Measurements from ENCODE around the gene MLXIP. TPM values are rescaled to one million over a fixed set of nuclear protein-coding genes. Genes with fewer than 3 reads are reported as not detected.

Gene MLXIP
- total RNA-seq, 4 donors from 2014 or later: 9.6 to 20.0 (median 11.4) TPM

DNA sequence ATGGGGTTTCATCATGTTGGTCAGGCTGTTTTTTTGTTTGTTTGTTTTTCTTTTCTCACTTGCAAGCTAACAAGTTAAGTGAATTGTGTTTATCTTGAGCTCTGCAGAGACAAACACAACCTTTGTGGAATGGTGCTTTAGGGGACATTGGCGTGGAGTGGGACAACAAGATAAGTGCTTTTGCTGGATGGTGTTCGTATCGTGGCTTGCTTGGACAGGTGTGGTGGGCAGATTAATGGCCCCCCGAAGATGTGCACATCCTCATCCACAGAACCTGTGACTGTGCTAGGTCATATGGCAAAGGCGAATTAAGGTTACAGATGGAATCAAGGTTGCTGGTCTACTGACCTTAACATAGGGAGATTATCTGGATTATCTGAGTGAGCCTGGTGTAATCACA, 7.0 kb downstream of the MLXIP start:
- intact Hi-C loops (cut with DNase I): no loop called here
- DNase-seq: no peak
- H3K27me3 ChIP-seq: no peaks in the 10 kb centered on the region
- H3K27ac ChIP-seq: peak overlapping the region in 1 of 4 donors; percentile 37
- H3K9me3 ChIP-seq: no peaks in the 10 kb centered on the region
- H3K4me3 ChIP-seq: no peak overlapping the region
- peaks cover 27 to 99% (median 59%) of the 10 kb centered on the region in 3 donors for H3K4me1 ChIP-seq
- WGBS, 2 donors: 82 to 89% methylated on average over 5 of the region's 5 CpGs
- H3K36me3 ChIP-seq: peaks cover 0 to 35% (median 6%) of the 10 kb centered on the region in 3 donors
- TF ChIP-seq, protein P1, sequence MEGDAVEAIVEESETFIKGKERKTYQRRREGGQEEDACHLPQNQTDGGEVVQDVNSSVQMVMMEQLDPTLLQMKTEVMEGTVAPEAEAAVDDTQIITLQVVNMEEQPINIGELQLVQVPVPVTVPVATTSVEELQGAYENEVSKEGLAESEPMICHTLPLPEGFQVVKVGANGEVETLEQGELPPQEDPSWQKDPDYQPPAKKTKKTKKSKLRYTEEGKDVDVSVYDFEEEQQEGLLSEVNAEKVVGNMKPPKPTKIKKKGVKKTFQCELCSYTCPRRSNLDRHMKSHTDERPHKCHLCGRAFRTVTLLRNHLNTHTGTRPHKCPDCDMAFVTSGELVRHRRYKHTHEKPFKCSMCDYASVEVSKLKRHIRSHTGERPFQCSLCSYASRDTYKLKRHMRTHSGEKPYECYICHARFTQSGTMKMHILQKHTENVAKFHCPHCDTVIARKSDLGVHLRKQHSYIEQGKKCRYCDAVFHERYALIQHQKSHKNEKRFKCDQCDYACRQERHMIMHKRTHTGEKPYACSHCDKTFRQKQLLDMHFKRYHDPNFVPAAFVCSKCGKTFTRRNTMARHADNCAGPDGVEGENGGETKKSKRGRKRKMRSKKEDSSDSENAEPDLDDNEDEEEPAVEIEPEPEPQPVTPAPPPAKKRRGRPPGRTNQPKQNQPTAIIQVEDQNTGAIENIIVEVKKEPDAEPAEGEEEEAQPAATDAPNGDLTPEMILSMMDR (IDR thresholded peaks at IDR 0.05): no peak
- no peak for TF ChIP-seq POLR2A (IDR thresholded peaks at IDR 0.05)

DNA sequence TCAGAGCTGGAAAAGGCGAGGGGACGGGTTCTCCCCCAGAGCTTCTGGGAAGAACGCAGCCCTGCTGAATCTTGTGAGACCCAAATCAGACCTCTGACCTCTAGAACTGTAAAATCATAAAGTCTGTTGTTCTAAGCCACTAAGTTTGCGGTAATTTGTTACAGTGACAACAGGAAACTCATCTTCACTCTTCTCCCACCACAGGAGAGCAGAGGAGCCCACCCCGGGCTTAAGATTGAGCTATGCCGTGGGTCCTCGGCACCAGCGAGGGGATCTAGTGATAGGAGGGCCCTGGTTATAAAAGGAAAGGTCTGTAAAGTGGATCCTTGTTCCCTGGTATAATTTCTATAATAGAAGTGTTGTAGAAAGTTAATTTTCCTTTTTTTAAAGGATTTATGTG, 7.6 kb downstream of the MLXIP start:
- H3K4me1 ChIP-seq: peaks cover 23 to 99% (median 57%) of the 10 kb centered on the region in 3 donors
- intact Hi-C loops (cut with DNase I): no loop called here

DNA sequence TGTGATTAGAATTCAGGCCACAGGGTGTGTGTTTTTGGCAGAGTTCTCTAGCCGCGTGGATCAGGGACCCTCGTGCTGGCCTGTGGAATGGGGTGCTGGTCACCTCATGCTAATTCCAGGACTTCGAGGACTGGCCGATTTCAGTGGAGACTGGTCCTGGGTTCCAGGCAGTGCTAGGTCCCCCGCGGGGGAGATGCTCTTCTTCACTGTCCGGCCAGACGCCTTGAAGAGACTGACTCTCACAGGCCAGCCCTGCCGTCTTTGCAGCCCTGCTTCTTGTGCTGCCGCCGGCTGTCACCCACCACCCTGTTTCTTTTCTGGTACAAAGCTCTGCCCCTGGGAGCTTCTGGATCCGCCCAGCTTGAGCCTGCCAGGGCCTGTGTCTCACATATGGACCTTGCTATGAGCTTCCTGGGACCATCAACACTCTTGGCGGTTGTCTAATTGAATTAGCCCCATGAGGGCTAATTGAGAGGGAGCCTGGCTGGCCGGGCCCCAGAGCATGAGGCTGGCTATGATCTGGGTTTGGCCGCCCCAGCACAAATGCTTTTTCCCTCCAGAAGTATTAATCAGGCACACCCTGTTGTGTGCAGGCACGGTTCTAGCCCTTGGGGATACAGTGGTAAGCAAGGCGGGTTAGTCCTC, 8.2 kb downstream of the MLXIP start:
- DNase-seq: no peak
- Histone ChIP-seq H3K36me3 (peaks cover 0 to 35% (median 6%) of the 10 kb centered on the region in 3 donors), H3K27me3 (no peaks in the 10 kb centered on the region), H3K4me1 (peaks cover 17 to 99% (median 55%) of the 10 kb centered on the region in 3 donors), H3K4me3 (no peak overlapping the region), H3K9me3 (no peaks in the 10 kb centered on the region), H3K27ac (peak overlapping the region in 3 of 4 donors; percentile 37 to 65 (median 47))
- TF ChIP-seq POLR2A (IDR thresholded peaks at IDR 0.05): no peak
- TF ChIP-seq, protein P1 (IDR thresholded peaks at IDR 0.05): no peak
- intact Hi-C loops (cut with DNase I): no loop called here
- WGBS, 2 donors: 79 to 80% methylated on average over 2 to 17 of the region's 18 CpGs

More for the DNA sequence above, 7.6 kb downstream of the MLXIP start:
- H3K36me3 ChIP-seq: peaks cover 0 to 35% (median 6%) of the 10 kb centered on the region in 3 donors
- TF ChIP-seq, protein P1 (IDR thresholded peaks at IDR 0.05): no peak
- TF ChIP-seq POLR2A (IDR thresholded peaks at IDR 0.05): no peak
- no peak for DNase-seq
- H3K27me3 ChIP-seq: no peaks in the 10 kb centered on the region
- H3K4me3 ChIP-seq: no peak overlapping the region
- H3K27ac ChIP-seq: peak overlapping the region in 2 of 4 donors; percentile 37 to 47
- no peaks in the 10 kb centered on the region for H3K9me3 ChIP-seq
- WGBS, 2 donors: 84 to 94% methylated on average over 8 of the region's 8 CpGs

DNA sequence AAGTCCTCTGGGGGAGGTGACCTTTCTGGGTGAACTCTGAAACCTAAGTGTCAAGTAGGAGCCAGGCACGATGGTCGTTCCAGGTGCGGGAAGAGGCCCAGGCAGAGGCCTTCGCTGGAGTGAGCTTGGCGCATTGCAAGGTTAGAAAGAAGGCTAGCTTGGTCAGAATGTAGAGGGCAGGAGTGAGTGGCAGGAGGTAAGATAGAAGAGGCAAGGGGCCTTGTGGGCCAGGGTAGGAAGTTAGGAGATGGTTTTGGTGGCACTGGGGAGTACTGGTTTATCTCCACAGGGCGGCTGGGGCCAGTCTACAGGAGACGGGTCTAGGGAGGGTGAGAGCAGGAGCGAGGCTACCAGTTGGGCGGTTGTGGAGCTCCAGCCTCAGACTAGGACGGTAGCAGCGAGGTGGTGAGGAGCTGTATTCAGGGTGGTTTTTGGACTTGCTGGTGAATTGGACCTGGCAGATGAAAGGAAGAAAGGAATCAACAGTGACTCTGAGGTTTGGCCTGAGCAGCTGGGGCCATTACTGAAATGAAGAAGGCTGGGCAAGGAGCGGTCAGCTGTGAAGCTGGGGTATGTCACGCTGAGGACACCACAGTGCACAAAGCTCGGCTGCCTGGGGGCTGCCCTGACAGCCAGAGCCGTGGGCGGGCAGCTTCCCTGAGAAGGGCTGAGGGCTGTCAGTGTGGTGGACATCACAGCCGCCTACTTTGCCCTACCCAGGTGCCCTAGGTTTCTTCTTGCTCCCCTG, 9.0 kb downstream of the MLXIP start:
- H3K27ac ChIP-seq: peak overlapping the region in 3 of 4 donors; percentile 37 to 65 (median 47)
- TF ChIP-seq, protein P1 (IDR thresholded peaks at IDR 0.05): no peak
- TF ChIP-seq POLR2A (IDR thresholded peaks at IDR 0.05): no peak
- H3K4me1 ChIP-seq: peaks cover 9 to 99% (median 50%) of the 10 kb centered on the region in 3 donors
- peaks cover 0 to 35% (median 6%) of the 10 kb centered on the region in 3 donors for H3K36me3 ChIP-seq
- no peak for DNase-seq
- H3K4me3 ChIP-seq: no peak overlapping the region
- H3K27me3 ChIP-seq: no peaks in the 10 kb centered on the region
- H3K9me3 ChIP-seq: no peaks in the 10 kb centered on the region
- WGBS, 2 donors: 72 to 84% methylated on average over 15 to 17 of the region's 17 CpGs
- intact Hi-C loops (cut with DNase I): no loop called here
